ENCODE data around the gene TPCN1. TPM values are rescaled to one million over a fixed set of nuclear protein-coding genes. Genes with fewer than 3 reads are reported as not detected.

Gene TPCN1
- total RNA-seq, 4 donors from 2014 or later, result 66.7 to 199 (median 112) TPM

- H3K27me3 ChIP-seq, result no peaks in the 10 kb centered on the region
- H3K4me3 ChIP-seq, result peak overlapping the region; percentile 67 to 98 (median 91)
- H3K4me1 ChIP-seq, result peaks cover 0 to 20% (median 17%) of the 10 kb centered on the region in 4 donors
- peak overlapping the region; percentile 89 to 99 (median 94) for H3K27ac ChIP-seq
- TF ChIP-seq POLR2A (IDR thresholded peaks at IDR 0.05), result no peak
- TF ChIP-seq, protein P1, sequence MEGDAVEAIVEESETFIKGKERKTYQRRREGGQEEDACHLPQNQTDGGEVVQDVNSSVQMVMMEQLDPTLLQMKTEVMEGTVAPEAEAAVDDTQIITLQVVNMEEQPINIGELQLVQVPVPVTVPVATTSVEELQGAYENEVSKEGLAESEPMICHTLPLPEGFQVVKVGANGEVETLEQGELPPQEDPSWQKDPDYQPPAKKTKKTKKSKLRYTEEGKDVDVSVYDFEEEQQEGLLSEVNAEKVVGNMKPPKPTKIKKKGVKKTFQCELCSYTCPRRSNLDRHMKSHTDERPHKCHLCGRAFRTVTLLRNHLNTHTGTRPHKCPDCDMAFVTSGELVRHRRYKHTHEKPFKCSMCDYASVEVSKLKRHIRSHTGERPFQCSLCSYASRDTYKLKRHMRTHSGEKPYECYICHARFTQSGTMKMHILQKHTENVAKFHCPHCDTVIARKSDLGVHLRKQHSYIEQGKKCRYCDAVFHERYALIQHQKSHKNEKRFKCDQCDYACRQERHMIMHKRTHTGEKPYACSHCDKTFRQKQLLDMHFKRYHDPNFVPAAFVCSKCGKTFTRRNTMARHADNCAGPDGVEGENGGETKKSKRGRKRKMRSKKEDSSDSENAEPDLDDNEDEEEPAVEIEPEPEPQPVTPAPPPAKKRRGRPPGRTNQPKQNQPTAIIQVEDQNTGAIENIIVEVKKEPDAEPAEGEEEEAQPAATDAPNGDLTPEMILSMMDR (IDR thresholded peaks at IDR 0.05), result no peak
- H3K36me3 ChIP-seq, result peaks cover 0 to 19% (median 0%) of the 10 kb centered on the region in 3 donors
- DNase-seq, result peak; percentile 87 to 95 (median 94)
- H3K9me3 ChIP-seq, result no peaks in the 10 kb centered on the region
Measured at GRCh38 chr12:113184900-113185179, 36.4 kb upstream of the TPCN1 start.

DNA sequence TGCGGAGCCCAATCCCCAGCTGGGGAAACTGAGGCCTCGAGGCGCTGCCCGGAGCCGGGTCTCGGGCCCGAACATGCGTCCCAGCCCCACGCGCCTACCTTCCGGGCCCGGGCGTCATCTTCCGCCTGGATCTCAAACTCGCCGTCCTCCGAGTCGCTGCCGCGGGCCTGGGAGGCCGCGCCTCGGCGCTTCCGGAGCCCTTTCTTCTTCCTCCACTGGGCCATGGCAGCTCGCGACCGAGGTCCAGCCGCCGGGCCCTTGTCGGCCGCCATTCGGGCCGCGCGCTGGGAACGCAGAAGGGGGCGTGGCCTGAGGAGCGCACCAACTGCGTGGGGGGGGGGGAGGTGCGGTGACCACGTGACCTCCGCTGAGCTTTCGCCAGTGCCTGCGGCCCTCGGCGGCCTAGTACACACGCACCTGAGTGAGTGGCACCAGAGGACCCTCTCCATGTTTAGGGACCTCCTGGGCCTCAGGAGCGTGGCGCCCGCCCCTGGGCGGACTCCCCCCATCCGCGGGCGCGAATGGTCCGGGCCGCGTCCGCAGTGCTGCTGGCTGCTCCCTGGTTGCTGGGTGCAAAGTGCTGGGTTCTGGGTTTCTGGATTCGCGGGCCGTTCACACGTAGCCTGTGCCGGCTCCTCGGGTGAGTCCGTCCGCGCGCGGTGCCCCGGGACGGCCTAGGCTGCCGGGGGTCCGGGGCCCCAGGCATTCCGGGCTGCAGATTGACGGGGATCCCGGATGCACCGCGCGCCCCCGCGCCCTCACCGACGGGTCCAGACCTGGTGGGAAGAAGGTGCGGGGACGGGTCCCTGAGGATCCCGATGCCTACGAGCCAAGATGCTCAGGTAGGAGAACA is 35.9 kb upstream of the TPCN1 start, which contains the start of the genes DDX54 and RITA1:
DDX54 (minus strand) TSS at position 299 of the 853 bp plus-strand sequence; CDS start at position 272, 27 bp downstream.
RITA1 (plus strand) TSS at position 542 of the 853 bp plus-strand sequence. CDS start 1,026 bp downstream, outside the sequence.
- Histone ChIP-seq H3K9me3 (no peaks in the 10 kb centered on the region), H3K4me3 (peak within 1 kb of the TSS; percentile 67 to 98 (median 91)), H3K4me1 (peaks cover 0 to 20% (median 17%) of the 10 kb centered on the region in 4 donors), H3K36me3 (peaks cover 0 to 17% (median 0%) of the 10 kb centered on the region in 3 donors), H3K27ac (peak within 1 kb of the TSS; percentile 89 to 99 (median 94)), H3K27me3 (no peaks in the 10 kb centered on the region)
- peak; percentile 38 to 48 for TF ChIP-seq POLR2A (IDR thresholded peaks at IDR 0.05)
- TF ChIP-seq, protein P1 (IDR thresholded peaks at IDR 0.05), result no peak
- DNase-seq, result peak; percentile 84 to 92 (median 91)

DNA sequence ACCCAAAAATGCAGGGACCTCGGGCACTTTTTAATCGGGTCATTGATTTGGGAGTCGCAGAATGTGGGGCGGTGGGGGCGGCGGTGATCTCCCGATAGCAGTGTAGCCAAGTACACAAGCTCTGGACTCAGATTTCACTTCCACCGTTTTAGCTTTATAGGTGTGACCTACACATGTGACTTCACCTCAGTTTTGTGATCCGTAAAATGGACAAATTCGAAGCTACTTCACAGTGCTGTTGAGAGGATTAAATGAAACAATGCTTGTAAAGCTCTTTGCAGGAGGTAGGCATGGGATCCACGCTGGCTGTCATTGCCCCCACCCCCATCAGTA is 35.3 kb upstream of the TPCN1 start:
- H3K9me3 ChIP-seq, result no peaks in the 10 kb centered on the region
- peak overlapping the region; percentile 89 to 99 (median 94) for H3K27ac ChIP-seq
- TF ChIP-seq POLR2A (IDR thresholded peaks at IDR 0.05), result no peak
- TF ChIP-seq, protein P1 (IDR thresholded peaks at IDR 0.05), result no peak
- DNase-seq, result no peak
- H3K4me1 ChIP-seq, result peaks cover 0 to 20% (median 17%) of the 10 kb centered on the region in 4 donors
- H3K4me3 ChIP-seq, result peak overlapping the region; percentile 67 to 98 (median 91)
- H3K36me3 ChIP-seq, result peaks cover 0 to 16% (median 0%) of the 10 kb centered on the region in 3 donors
- H3K27me3 ChIP-seq, result no peaks in the 10 kb centered on the region

GRCh38 chr12:113186666-113187325 is 34.5 kb upstream of the TPCN1 start:
- Histone ChIP-seq H3K27me3 (no peaks in the 10 kb centered on the region), H3K9me3 (no peaks in the 10 kb centered on the region), H3K4me3 (peak overlapping the region in 2 of 4 donors; percentile 67 to 86), H3K4me1 (peaks cover 0 to 20% (median 17%) of the 10 kb centered on the region in 4 donors), H3K36me3 (peaks cover 0 to 22% (median 0%) of the 10 kb centered on the region in 3 donors), H3K27ac (peak overlapping the region in 2 of 4 donors; percentile 89 to 95)
- TF ChIP-seq, protein P1 (IDR thresholded peaks at IDR 0.05), result no peak
- peak in 1 of 2 donors; percentile 16 for TF ChIP-seq POLR2A (IDR thresholded peaks at IDR 0.05)
- DNase-seq, result peak in 2 of 3 donors; percentile 67 to 68

DNA sequence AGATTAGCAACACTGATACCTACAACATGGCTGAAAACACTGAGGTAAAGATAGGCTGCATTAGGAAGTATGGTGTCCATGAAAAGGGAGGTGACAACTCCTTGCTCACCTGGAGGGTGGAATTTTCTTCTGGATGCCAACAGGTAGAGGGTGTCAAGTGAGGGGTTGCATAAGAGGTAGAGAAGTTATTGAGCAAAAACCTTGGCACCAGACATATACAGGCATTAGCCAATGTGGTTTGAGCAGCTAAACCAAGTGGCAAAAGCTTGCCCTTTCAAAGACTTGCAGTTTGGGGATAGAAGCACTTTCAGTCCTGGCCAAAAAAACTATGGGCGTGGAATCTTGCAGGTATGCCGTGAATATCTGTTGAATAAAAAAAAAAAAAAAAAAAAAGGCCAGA is 31.9 kb upstream of the TPCN1 start:
- no peak for DNase-seq
- Histone ChIP-seq H3K27me3 (no peaks in the 10 kb centered on the region), H3K4me3 (no peak overlapping the region), H3K36me3 (peaks cover 0 to 32% (median 0%) of the 10 kb centered on the region in 3 donors), H3K4me1 (peaks cover 0 to 14% (median 10%) of the 10 kb centered on the region in 4 donors), H3K9me3 (no peaks in the 10 kb centered on the region), H3K27ac (no peak overlapping the region)
- no peak for TF ChIP-seq POLR2A (IDR thresholded peaks at IDR 0.05)
- TF ChIP-seq, protein P1 (IDR thresholded peaks at IDR 0.05), result no peak

All from Peyer's patch (tissue), 4 donors.